ENCODE results near the gene NEUROG1.

DNA sequence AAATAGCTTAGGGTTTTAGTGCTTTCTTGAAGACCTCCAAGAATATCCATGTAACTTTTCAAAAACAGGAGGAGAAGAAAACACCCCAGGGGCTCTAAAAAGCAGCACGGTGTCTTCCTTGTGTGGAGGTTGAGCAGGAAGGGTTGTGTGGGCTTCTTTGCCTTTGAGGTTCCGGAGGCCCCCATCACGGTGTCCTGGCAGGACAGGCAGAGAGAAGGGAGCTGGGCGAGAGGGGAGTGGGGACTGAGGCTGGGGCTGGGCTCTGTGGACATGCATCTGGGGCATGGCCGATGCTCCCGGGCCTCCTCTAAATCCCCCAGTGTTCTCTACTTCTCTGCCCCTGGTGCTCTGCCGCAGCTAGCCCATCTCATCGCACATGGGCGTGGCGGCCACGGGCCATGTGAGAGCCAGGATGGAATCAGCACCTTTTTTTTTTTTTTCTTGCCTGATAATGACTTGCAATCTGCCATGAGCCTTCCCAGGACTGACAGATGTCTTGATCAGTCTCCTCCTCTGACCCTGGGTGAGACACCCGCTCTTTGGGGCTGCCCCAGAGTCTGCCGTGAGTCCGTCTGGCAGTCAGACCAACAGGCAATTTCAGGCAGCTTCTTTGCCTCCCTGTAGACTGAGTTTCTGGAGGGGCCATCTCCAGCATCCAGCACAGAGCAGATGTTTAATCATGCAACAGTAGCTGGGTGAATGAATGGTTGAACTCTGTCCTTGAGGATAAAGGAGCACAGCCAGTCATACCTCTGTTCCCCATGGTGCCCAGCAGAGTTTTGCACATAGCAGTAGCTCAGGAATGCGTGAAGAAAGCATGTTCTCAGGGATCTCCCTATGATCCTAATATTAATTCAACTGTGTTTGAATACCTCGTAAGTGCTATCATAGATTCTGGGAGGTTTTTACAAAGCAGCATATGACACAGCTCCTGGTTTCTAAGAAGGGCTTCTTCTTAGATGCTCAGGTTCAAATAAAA is 30.9 kb upstream of the NEUROG1 start:
- TF ChIP-seq, protein P1, sequence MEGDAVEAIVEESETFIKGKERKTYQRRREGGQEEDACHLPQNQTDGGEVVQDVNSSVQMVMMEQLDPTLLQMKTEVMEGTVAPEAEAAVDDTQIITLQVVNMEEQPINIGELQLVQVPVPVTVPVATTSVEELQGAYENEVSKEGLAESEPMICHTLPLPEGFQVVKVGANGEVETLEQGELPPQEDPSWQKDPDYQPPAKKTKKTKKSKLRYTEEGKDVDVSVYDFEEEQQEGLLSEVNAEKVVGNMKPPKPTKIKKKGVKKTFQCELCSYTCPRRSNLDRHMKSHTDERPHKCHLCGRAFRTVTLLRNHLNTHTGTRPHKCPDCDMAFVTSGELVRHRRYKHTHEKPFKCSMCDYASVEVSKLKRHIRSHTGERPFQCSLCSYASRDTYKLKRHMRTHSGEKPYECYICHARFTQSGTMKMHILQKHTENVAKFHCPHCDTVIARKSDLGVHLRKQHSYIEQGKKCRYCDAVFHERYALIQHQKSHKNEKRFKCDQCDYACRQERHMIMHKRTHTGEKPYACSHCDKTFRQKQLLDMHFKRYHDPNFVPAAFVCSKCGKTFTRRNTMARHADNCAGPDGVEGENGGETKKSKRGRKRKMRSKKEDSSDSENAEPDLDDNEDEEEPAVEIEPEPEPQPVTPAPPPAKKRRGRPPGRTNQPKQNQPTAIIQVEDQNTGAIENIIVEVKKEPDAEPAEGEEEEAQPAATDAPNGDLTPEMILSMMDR (conservative IDR thresholded peaks at IDR 0.05; ENCODE audit: low read depth, low read length): no peak
- no peak for TF ChIP-seq EZH2 (IDR thresholded peaks at IDR 0.05; ENCODE audit: borderline replicate concordance, low read depth, low read length, poor library complexity, severe bottlenecking)
